Medulla oblongata (tissue), 1 donor: ENCODE data around the gene NARS2.
"Not testable (repeated sequence)": the region's sequence is repeated elsewhere in the genome, so short reads cannot be mapped to it uniquely, and the experiment has no call there.

ENCODE experiments used
- DNase-seq: peaks from one replicate; pipeline ENCODE4 v3.0.0-alpha.2; 2015; ENCODE audit errors: extremely low spot score

Gene NARS2

GRCh38 chr11:78542007-78542406 is 32.7 kb downstream of the NARS2 start:
- DNase-seq, result no peak

GRCh38 chr11:78541537-78541936 is 33.1 kb downstream of the NARS2 start:
- DNase-seq, result no peak

DNA sequence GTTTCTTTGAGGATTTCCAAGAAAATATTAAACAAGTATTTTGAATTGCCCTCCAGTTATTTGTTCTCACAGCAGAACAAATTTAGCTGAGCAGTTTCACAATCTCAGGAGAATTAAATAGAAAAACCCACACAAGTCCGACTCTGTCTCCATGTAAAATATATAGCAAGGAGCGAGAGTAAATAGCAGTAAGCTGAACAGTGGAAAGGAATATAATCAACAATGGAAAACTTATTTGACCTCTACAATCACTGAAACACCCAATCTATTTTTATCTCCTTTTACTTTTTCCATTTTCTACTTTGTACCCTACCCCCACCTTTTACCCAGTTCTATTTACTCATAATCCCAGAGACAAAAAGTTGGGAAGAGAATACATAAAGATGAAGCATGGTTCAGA is 34.4 kb downstream of the NARS2 start:
- DNase-seq, result no peak

DNA sequence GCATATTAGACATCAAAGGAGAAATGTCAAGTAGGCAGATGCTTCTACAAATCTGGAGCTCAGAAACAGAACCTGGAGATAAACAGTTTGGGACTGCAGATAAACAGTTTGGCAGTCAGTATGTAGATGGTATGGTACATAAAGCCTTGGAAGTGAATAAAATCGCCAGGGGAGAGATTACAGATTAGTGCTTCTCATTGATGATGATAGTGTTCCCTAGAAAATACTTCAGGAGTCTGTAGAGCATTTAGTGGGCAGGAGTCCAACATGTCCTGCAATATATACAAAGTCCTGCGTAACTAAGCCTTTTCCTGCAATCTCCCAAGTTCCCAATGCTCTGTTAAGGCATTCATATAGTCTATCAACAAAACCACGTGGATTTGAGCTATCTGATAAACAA is 35.2 kb downstream of the NARS2 start:
- no peak for DNase-seq

- no peak for DNase-seq
These were observed 37.7 kb downstream of the NARS2 start for GRCh38 chr11:78536933-78537332.

DNA sequence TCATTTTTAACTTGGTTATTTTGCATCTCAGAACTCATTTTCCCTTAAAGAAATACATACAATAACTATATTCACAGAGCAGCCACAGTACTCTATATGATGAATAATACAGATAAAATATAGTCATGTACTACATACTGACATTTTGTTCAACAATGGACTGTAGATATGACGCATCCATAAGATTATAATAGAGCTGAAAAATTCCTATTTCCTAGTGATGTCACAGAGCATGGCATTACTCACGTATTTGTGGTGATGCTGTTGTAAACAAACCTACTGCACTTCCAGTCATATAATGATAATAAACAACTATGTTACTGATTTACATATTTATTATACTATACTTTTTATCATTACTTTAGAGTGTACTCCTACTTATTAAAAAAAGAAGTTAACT is 38.7 kb downstream of the NARS2 start:
- no peak for DNase-seq

DNA sequence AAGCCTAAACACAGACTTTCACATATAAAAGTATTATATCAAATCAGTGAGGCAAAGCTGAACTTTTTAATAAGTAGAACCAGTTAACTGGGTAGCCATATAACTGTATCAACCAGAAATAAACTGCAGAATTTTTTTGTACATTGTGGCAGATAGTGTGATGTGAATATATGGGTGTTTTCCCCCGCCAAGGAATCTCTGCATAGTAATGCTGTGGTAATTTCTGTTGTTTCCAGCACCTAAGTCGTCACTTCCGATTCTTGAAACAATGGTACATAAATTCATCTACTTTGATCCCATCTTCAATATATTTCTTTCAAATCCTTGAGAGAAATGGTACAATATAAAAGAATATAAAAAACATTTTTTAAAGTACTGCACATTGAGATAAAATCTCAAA is 39.6 kb downstream of the NARS2 start:
- DNase-seq, result no peak

DNA sequence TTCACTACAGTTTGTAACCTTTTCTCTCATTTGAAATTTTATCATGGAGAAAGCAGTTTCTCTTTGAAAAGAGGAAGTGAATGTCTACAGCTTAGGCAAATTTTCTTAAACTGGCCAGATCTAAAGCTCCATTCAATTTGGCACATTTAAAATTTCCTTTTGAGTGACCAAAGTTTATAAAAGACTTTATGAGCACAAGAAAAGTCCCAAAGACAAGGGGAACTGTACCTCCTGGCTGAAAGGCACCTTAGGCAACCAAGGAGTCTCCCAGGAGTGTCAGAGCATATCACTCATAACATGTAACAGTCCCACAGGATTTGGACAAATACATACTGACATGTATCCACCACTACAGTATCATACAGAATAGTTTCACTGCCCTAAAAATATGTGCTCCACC is 41.3 kb downstream of the NARS2 start:
- no peak for DNase-seq

DNA sequence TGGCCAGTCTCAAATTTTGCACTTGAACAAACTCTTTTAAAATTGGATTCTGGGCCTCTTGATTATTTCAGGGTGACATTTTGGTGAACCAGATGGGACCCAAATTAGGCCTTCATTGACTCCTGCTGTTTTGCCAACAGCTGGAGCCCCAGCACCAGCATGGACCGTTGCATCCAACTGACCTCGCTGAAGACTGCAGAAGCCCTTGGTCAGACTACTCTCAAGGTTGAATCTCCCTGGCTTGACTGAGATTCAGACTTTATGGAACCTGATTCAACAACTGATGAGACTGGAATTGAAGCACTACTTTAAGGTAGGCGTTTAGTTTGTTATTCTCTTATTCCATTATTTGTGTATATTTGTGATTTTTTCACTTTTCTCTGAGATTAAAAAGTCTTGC is 41.7 kb downstream of the NARS2 start:
- no peak for DNase-seq

DNA sequence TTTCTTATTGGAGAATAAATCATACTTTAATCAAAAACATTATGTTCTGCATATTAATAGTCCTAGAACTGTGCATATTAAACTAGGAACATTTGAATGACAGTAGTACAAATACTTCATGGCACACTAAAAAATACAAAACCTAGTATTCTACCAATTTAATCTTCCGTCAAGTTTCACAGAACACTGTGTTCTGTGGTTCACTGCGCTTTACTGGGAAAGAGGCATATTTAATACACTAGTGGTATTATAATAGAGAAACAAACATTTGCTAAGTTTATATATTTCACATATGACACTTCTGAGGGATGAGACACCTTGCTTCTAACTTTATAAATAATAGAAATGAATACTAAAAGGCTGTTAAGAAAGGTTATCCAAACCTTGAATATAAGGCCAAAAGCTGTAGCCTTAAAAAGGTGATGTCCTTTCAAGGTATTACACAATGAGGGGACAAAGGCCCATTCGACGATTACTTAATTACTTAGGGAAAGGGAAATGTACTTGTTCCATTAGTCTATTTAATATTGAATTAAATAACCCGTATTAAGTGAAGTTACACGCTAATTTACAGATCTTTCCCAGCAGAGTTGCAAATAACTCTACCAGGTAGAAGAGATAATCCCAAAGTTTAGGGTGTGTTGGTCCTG is 48.0 kb downstream of the NARS2 start:
- DNase-seq, result no peak

GRCh38 chr11:78525720-78526119 is 48.9 kb downstream of the NARS2 start:
- no peak for DNase-seq

- no peak for DNase-seq
These were observed 54.4 kb downstream of the NARS2 start for GRCh38 chr11:78520230-78520629.

DNA sequence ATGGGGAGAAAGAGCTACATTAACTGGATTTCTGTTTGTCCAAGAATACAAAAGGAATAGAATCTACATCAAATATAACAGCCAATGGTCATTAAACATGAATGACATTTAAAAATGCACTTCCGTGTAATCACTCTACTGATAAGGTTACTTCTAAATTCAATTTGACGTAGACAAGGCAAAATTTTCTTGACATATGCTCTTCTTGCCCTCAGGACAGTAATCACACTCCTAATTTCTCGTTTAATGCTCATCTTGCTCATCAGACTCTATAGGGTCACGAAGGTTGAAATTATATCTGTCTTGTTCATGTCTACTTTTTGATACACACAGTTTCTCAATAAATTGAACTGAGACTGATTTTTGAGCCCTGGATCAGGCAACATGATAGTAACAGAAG is 58.4 kb downstream of the NARS2 start:
- DNase-seq, result no peak

DNA sequence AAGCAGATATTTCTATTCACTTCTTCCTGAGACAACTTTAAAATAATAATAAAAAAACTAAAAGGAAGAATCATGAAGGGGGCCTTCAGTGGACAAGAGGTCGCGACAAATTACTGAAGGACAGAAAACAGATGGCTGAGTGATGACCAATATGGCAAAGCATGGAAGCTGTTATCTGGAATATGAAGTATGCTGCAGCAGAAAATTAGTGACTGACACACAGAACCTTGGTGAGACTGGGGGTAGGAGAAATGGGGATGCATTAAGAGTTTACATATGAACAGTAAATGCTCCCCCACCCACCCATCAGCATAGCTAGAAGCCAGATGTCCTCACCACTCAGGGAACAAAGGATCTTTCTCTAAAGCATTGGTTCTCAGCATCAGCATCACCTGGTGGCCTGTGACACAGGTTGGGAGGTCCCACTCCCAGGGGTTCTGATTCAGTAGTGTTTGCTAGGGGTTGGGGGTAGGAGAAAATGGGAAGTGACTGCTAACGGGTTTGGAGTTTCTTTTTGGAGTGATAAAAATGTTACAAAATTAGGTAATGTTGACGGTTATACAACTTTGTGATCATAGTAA is 59.7 kb downstream of the NARS2 start:
- no peak for DNase-seq

- not testable (repeated sequence) for DNase-seq
These were observed 61.6 kb downstream of the NARS2 start for GRCh38 chr11:78513085-78513484.

GRCh38 chr11:78510597-78510996 is 64.1 kb downstream of the NARS2 start:
- DNase-seq, result no peak

- no peak for DNase-seq
These were observed 64.6 kb downstream of the NARS2 start for GRCh38 chr11:78510025-78510596.

DNA sequence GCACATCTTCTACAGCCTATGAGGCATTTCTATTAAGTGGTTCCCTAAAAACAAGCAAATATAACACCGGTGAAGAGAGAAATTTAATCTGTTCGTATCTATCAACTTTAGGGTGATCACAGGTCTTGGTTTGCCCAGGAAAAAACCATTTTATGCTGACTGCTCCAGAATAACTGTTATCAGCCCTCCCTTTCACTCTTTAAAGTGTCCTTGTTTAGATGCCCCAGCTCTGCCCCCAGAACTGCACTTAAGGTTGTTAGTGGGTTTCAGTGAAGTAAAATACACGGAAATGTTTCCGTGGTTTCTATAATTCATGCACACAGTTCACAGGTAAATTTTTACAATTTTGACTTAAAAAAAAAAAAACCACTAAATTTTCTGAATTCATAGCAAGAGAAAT is 70.0 kb downstream of the NARS2 start:
- DNase-seq, result no peak

GRCh38 chr11:78504181-78504580 is 70.5 kb downstream of the NARS2 start:
- DNase-seq, result no peak

DNA sequence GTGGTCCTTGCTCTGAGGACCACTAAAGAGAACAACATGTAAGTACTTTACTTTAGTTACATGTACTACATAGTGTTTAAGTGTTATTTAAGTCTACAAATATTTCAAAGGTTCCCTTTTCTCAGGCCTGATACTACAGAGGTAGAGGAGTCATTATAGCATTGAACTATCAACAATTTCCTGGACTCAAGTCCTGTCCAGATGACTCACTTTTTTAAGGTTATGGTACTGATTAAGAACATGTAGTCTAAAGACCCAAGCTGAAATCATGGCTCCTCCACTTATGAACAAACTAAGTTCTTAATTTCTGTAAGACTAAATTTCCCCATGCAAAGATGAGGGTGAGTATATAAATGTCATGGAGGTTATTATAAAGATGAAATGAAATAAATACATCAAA is 74.7 kb downstream of the NARS2 start:
- DNase-seq, result no peak

DNA sequence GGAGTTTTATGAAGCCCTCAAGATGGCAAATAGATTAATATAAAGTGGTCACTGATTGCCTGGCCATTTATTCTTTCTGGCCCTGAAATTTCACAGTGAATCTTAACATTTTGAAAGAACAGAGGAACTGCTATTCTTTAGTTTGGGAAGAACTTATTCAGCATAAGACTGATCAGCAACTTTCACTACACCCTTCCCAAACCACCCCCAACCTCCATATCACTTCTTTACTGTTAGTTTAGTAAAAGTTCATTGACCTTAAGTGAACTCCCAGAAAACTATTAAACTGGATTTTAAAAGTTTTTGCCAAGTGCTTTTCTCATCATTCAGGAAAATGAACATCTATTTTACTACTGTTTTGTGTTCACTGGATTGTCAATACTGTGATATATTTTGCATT is 77.4 kb downstream of the NARS2 start:
- DNase-seq, result no peak

DNA sequence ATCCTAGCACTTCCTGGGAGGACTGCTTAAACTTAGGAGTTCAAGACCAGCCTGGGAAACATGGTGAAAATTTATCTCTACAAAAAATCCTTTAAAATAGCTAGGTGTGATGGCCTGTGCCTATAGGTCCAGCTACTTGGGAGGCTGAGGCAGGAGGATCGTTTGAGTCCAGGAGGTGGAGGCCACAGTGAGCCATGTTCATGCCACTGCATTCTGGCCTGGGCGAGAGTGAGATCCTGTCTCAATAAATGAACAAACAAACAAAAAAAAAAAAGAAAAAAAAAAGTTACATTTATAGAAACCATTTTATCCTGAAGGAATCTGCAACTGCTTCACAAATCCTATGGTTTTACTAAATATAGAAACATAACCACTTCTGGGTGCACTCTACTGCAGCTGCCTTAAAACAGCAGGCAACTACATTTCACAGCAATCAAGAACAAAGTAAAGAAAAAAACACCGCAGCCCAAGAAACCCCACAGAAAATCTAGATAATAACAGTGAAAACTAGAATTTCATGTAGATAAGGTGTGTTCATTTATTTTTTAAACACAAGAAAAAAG is 81.2 kb downstream of the NARS2 start:
- no peak for DNase-seq

DNA sequence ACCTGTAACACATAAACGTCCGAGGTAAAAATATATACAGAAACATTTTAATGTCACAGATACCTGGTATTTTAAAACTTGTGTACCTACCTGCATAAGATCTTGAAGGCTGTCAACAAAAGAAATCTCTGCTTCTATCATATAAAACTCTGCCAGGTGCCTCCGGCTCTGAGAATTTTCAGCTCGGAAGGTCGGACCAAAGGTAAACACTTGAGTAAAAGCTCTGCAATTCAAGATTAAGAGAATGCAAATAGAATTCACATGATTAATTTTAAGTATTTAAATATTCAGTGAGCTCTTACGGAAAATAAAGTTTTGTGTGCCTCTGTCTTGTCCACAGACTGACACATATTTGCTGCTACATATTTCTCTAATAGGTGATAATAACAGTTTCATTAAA is 81.7 kb downstream of the NARS2 start:
- no peak for DNase-seq
